SU-DHL-6 (cell line): Measurements from ENCODE around the gene KLF16.

Source experiments
- H2AFZ ChIP-seq: fragments of 200-600 bp; sonication (generic); 2 replicates; pipeline ENCODE4 v1.6.1; 2014; ENCODE audit warnings: low read depth, mild to moderate bottlenecking, moderate library complexity, mixed read lengths, antibody characterized with exemption, low read length; ENCODE audit not compliant: severe bottlenecking
- H3F3A ChIP-seq: fragments of 200-600 bp; shearing (Covaris generic); 2 replicates; pipeline ENCODE4 v1.6.0; 2016; ENCODE audit warnings: antibody characterized with exemption, mild to moderate bottlenecking; ENCODE audit not compliant: insufficient read depth
- H3K27ac ChIP-seq: fragments of 200-600 bp; sonication (generic); 2 replicates; pipeline ENCODE4 v1.5.1; 2016; ENCODE audit warnings: low read depth, mild to moderate bottlenecking, low read length, moderate library complexity, mixed read lengths
- H3K27me3 ChIP-seq: fragments of 200-600 bp; sonication (generic), shearing (Covaris generic); 2 replicates; pipeline ENCODE4 v1.6.0; 2014; ENCODE audit warnings: mild to moderate bottlenecking, low read length
- H3K36me3 ChIP-seq: fragments of 200-600 bp; sonication (generic); 2 replicates; pipeline ENCODE4 v1.6.1; 2014; ENCODE audit warnings: mild to moderate bottlenecking, low read length, mixed read lengths
- H3K4me2 ChIP-seq: fragments of 300-600, 200-600 bp; shearing (Covaris generic), sonication (generic); 2 replicates; pipeline ENCODE4 v1.6.0; 2014; ENCODE audit warnings: low read length, low read depth, mild to moderate bottlenecking; ENCODE audit not compliant: poor library complexity, severe bottlenecking
- H3K4me3 ChIP-seq: fragments of 200-600 bp; sonication (generic); 2 replicates; pipeline ENCODE4 v1.5.1; 2014; ENCODE audit warnings: antibody characterized with exemption, low read length, mild to moderate bottlenecking, mixed read lengths; ENCODE audit not compliant: insufficient read depth, poor library complexity, severe bottlenecking
- H3K79me2 ChIP-seq: fragments of 200-600 bp; sonication (generic); 2 replicates; pipeline ENCODE4 v1.6.1; 2014; ENCODE audit warnings: mild to moderate bottlenecking, low read length, moderate library complexity; ENCODE audit not compliant: insufficient read depth
- H3K9ac ChIP-seq: fragments of 200-600 bp; sonication (generic); 2 replicates; pipeline ENCODE4 v1.7.0; 2014; ENCODE audit warnings: mild to moderate bottlenecking, low read length
- H3K9me2 ChIP-seq: fragments of 200-600 bp; sonication (generic); replicated peaks from 2 replicates; pipeline ENCODE4 v1.6.1; 2014; ENCODE audit warnings: low read length; ENCODE audit not compliant: insufficient read depth
- H3K9me3 ChIP-seq: fragments of 200-600 bp; sonication (generic); 2 replicates; pipeline ENCODE4 v1.6.1; 2014; ENCODE audit warnings: low read length, mixed read lengths; ENCODE audit not compliant: insufficient read depth
- H4K20me1 ChIP-seq: fragments of 200-600 bp; sonication (generic); 2 replicates; pipeline ENCODE4 v1.6.1; 2014; ENCODE audit warnings: low read depth, mild to moderate bottlenecking, antibody characterized with exemption, low read length, moderate library complexity, mixed read lengths
- CTCF ChIP-seq: fragments of 200-600 bp; sonication (generic); IDR thresholded peaks from one replicate; pipeline ENCODE4 v1.5.1; 2017; ENCODE audit warnings: antibody characterized with exemption, mild to moderate bottlenecking, low read length, moderate library complexity; ENCODE audit not compliant: insufficient read depth, poor library complexity, severe bottlenecking
- EZH2phosphoT487 ChIP-seq: fragments of 200-600 bp; sonication (generic), shearing (Covaris generic); conservative IDR thresholded peaks from 2 replicates; pipeline ENCODE4 v1.6.1; 2018; ENCODE audit warnings: mild to moderate bottlenecking, antibody characterized with exemption, low read length, moderate library complexity, mixed read lengths

Gene KLF16

GRCh38 chr19:1814833-1815604 is 48.4 kb downstream of the KLF16 start:
- H3K9me3 ChIP-seq, result no peaks in the 10 kb centered on the region
- TF ChIP-seq CTCF (no peak), EZH2phosphoT487 (no peak)
- no peak overlapping the region for H3K9ac ChIP-seq
- H4K20me1 ChIP-seq, result no peaks in the 10 kb centered on the region
- H2AFZ ChIP-seq, result no peak overlapping the region
- H3K36me3 ChIP-seq, result no peaks in the 10 kb centered on the region
- H3K27me3 ChIP-seq, result no peaks in the 10 kb centered on the region
- no peaks in the 10 kb centered on the region for H3K9me2 ChIP-seq
- 0 out of 2 replicates have a peak, but pooled peaks cover 5% of the 10 kb centered on the region for H3F3A ChIP-seq
- H3K27ac ChIP-seq, result no peak overlapping the region
- H3K79me2 ChIP-seq, result no peaks in the 10 kb centered on the region
- no peak overlapping the region for H3K4me2 ChIP-seq
- H3K4me3 ChIP-seq, result no peak overlapping the region

GRCh38 chr19:1814391-1814790 is 49.0 kb downstream of the KLF16 start:
- Histone ChIP-seq H2AFZ (no peak overlapping the region), H3K79me2 (no peaks in the 10 kb centered on the region), H3K27ac (no peak overlapping the region), H3K4me3 (no peak overlapping the region), H3K4me2 (no peak overlapping the region), H3K27me3 (no peaks in the 10 kb centered on the region), H3K9ac (no peak overlapping the region), H3F3A (0 out of 2 replicates have a peak, but pooled peaks cover 5% of the 10 kb centered on the region), H3K36me3 (no peaks in the 10 kb centered on the region), H3K9me3 (no peaks in the 10 kb centered on the region), H4K20me1 (no peaks in the 10 kb centered on the region), H3K9me2 (no peaks in the 10 kb centered on the region)
- no peak for TF ChIP-seq EZH2phosphoT487
- TF ChIP-seq CTCF, result no peak

- no peak overlapping the region for H3K27ac ChIP-seq
- peak overlapping the region; percentile 67 for H3K4me2 ChIP-seq
- no peaks in the 10 kb centered on the region for H3K9me2 ChIP-seq
- H3K79me2 ChIP-seq, result no peaks in the 10 kb centered on the region
- peak overlapping the region; percentile 52 for H3K9ac ChIP-seq
- no peak overlapping the region for H2AFZ ChIP-seq
- H3F3A ChIP-seq, result 0 out of 2 replicates have a peak, but pooled peaks cover 5% of the 10 kb centered on the region
- TF ChIP-seq EZH2phosphoT487, result no peak
- no peak for TF ChIP-seq CTCF
- H3K4me3 ChIP-seq, result peak overlapping the region; percentile 54
- H4K20me1 ChIP-seq, result no peaks in the 10 kb centered on the region
- H3K27me3 ChIP-seq, result no peaks in the 10 kb centered on the region
- H3K36me3 ChIP-seq, result no peaks in the 10 kb centered on the region
- no peaks in the 10 kb centered on the region for H3K9me3 ChIP-seq
Measured at GRCh38 chr19:1813192-1814182, 49.9 kb downstream of the KLF16 start.
